Measurements from ENCODE around the gene GLIS1. TPM values are rescaled to one million over a fixed set of nuclear protein-coding genes. Genes with fewer than 3 reads are reported as not detected.

The GLIS1 gene
- total RNA-seq, 2 donors from 2014 or later, result 0.37 to 0.44 TPM

DNA sequence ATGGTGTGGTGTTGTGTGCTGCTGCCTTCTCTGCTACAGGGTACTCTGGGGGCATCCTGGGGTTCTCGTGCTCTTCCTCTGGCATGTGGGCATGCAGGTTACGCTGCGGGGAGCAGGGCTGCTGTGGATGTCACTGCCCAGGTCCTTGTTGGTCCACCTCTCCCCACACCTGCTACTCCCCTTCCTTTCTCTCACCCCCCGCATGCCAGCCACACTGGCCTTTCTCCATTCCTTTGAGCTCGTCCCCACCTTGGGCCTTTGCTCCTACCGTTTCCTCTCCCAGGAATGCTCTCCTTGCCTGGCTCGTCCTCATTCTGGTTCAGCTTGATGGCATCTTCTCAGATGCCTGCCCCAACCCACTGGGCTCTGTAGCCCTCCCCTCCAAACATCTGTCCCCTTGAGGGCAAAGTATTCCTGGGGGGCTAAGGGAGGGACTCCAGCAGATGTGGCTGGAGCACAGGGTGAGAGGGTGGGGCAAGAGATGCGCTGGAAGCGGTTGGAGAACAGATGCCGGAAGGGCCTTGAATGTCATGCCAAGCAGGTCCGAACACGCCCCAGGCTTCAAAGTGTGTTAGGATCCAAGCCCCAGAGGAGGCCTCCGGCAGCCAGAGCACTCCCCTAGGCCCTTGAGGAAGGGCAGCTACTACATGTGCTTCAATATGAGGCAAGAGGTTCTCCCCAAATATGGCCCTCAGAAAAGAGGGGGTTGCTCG lies 256.4 kb downstream of the GLIS1 start:
- intact Hi-C loops (cut with DNase I), result loop anchor here in 1 of 2 donors (10.0 kb wide), 2 partner anchors 202 to 272 kb away; no protein-coding TSS in a partner anchor
- DNase-seq, result no peak

GRCh38 chr1:53481456-53481855 lies 257.5 kb downstream of the GLIS1 start:
- intact Hi-C loops (cut with DNase I), result loop anchor here in 1 of 2 donors (10.0 kb wide), 2 partner anchors 203 to 273 kb away; no protein-coding TSS in a partner anchor
- no peak for ATAC-seq

More for the DNA sequence above, 256.4 kb downstream of the GLIS1 start:
- ATAC-seq, result no peak

GRCh38 chr1:53480678-53481077 lies 258.3 kb downstream of the GLIS1 start:
- intact Hi-C loops (cut with DNase I), result loop anchor here in 1 of 2 donors (10.0 kb wide), 2 partner anchors 204 to 274 kb away; no protein-coding TSS in a partner anchor
- ATAC-seq, result no peak

More at GRCh38 chr1:53481456-53481855, 257.5 kb downstream of the GLIS1 start:
- DNase-seq, result peak; percentile 0

GRCh38 chr1:53478502-53478818 lies 260.5 kb downstream of the GLIS1 start:
- intact Hi-C loops (cut with DNase I), result no loop called here

More at GRCh38 chr1:53480678-53481077, 258.3 kb downstream of the GLIS1 start:
- peak; percentile 16 for DNase-seq

DNA sequence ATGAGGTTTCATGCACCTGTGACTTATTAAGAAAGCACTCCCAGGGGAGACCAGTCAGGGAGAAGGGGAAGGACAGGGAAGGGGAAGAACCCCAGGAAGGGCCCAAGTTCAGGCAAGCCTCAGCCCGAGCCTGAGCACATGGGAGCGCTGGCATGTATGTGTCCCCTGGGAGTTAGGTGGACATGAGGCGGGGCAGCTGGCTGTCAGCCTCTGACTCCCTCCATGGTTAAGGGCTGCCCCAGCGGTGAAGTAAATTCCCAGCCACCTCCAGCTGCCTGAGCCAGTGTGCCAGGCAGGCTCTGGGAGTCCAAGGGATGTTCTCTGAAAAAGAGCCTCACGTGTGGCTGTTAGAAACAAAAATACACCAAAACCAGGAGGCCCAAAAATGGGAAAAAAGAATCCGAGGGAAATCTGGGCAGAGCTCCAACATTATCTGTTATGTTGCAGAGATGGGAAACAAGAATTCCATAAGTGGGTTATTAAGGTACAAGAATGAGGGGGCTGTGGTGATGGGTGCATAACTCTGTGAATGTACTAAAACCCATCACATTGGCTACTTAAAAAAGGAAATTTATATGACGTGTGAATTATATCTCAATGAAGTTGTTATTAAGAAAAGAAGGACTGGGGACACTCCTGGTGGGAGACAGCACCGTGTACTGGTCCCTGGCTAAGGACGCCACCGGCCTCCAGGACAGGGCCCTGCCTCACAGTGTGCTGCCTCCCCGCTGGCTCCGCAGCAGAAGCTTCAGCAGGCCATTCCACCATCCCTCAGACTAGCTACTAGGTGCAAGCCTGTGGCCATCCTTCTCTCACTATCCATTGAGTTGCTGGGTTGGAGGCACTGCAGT lies 261.1 kb downstream of the GLIS1 start:
- ATAC-seq, result no peak
- intact Hi-C loops (cut with DNase I), result no loop called here
- DNase-seq, result no peak

More at GRCh38 chr1:53478502-53478818, 260.5 kb downstream of the GLIS1 start:
- DNase-seq, result no peak
- ATAC-seq, result no peak

DNA sequence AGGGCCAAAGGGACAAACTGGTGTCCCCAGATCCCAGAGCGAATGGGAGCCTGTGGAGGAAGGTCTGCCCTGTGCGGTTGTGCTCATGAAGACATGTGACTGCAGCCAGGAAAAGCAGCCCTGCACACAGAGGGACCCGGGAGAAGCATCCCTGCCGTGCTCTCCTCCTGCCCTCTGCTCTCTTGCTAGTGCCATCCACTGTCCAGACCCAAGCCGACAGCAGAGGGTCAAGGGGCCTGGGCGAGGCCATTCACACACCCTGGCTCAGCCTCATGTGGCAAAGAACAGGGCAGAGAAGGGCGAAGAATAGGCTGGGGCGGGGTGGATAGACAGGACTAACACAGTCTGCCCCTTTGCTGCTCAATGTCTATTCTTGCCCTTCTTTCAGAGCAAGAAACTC lies 262.4 kb downstream of the GLIS1 start:
- DNase-seq, result no peak
- intact Hi-C loops (cut with DNase I), result no loop called here
- ATAC-seq, result no peak

DNA sequence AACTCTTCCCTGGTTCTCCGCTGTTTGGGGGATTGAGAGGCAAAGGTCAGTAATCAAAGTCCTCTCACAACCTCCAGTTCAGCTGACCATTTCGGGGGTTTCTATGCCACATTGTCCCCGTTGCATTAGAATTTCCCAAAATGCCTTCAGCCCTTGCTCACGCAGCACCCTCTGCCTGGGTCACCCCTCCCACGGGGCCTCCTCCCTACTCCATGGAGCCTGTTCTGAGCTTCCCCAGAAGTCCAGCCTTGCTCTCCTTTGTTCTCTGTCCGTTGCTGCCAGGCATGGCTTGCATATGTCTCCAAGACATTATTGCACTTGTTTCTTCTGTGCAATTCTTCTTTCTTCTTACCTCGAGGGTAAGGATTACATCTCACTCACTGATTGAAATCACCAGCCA lies 263.3 kb downstream of the GLIS1 start:
- DNase-seq (no peak), ATAC-seq (no peak)
- intact Hi-C loops (cut with DNase I), result no loop called here

DNA sequence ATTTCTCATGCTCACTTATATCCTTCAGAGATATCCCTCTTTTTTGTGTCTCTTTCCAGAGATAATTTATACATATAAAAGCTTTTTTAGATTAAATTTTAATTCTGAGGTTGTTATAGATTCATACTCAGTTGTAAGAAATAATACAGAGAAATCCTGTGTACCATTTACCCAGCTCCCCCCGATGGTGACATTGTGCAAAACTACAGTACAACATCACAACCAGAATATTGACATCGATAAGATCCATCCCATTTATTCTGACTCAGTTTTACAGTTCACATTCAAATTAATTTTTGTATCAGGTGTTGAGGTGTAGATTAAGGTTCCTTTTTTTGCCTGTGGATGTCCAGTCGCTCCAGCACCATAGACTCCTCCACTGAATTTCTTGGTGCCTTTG lies 265.5 kb downstream of the GLIS1 start:
- ATAC-seq (no peak), DNase-seq (no peak)
- intact Hi-C loops (cut with DNase I), result no loop called here

- intact Hi-C loops (cut with DNase I), result no loop called here
- DNase-seq (no peak), ATAC-seq (no peak)
Observed at GRCh38 chr1:53471000-53471399, 268.0 kb downstream of the GLIS1 start.

DNA sequence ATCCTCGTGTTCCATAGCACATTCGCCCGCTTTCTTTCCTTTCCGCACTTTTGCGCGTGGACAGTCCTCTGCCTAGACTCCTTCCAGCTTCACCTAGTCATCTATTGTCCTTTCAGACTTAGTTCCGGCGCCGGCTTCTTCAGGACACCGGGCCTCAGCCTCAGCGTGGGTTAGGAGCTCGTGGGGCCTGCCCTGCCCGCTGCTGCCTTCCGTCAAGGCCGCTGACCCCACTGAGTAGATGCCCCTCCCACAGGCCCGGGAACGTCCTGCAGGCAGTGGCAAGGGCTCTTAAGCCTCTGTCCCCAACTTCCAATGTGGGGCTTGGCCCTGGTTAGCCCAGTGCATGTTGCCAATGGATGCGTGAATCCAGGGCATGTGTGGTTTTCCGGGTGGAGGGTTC lies 268.4 kb downstream of the GLIS1 start:
- ATAC-seq (no peak), DNase-seq (no peak)
- intact Hi-C loops (cut with DNase I), result no loop called here

GRCh38 chr1:53470155-53470554 lies 268.8 kb downstream of the GLIS1 start:
- intact Hi-C loops (cut with DNase I), result no loop called here
- ATAC-seq, result peak; percentile 90 to 93
- DNase-seq, result peak; percentile 77

DNA sequence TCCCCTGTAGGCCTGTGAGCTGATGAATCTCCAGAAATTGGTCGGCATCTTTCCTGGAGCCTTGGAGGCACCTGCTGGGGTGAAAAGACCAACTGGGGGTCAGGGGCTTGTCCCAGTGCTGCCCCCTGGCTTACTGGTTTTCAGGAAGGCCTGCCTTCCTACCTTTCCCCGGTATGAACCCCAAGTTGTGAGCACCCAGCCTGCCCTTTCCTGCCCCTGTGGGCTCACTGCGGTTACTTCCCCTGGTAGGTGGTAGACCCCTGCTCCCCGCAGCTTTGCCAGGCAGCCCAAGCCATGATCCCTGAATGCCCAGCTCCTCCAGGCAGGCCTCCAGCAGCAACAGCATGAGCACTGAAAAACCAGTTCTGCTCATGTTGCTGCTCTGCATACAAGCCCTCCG lies 269.6 kb downstream of the GLIS1 start:
- intact Hi-C loops (cut with DNase I), result no loop called here
- no peak for ATAC-seq
- no peak for DNase-seq

- ATAC-seq (no peak), DNase-seq (no peak)
- intact Hi-C loops (cut with DNase I), result no loop called here
Observed at GRCh38 chr1:53468374-53468773, 270.6 kb downstream of the GLIS1 start.

DNA sequence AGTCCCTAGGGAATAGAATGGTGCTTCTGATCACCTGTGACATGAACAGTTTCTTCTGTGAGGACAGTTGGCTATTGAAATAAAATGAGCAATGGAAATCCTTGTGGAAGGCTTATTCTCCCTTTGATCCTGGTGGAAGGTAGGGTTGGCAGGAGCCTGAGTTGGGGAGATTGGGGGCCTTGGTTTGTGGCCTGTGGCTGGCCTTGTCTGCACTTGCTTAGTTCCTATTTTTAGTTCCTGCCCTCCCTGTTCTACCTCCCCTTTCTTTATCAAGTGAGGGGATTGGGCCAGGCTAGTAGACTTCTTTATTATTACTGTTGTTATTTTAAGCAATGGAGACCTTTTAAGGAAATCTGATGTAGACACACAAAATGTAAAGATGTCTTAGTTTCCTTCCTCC lies 271.6 kb downstream of the GLIS1 start:
- ATAC-seq (no peak), DNase-seq (no peak)
- intact Hi-C loops (cut with DNase I), result no loop called here

DNA sequence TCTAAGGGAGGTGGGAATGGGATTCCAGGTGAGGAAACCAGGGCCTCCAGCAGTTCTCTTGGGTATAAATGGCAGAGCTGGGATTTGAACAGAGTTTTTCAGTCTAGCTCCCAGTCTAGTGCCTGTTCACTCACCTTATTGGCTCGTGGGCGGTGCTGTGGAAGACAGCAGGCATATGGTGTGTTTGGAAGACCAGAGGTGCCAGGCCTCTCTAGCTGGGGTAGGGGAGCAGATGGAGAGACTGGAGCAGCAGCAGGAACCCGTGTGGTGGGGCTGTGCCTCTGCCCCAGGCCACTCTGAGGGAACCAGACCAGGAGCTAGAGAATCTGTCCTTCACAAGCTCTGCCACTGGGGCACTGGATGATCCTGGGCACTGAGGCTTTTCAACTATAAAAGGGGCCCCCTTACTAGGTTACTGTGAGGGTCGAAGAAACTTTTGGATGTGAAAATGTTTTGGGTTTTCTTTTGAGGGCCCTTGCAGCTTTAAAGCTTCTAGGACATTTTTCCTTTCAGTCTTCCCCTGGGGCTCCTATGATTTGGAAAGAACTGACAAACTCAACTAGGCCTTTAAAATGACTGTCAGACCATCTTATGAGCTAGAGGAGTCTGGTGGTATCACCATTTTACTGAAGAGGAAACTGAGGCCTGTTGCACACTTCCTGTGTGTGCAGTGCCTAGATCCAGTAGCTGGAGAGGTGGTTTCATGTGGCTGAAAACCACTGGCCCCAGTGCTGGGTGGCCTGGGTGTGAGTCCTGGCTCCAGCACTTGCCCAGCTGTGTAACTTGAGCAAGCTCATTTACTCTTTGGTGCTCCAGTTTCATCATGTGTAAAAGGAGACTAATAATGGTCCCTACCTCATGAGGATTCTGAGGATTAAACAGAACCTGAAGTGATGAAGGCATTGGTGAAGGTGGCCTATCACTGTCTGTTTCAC lies 273.7 kb downstream of the GLIS1 start:
- no peak for ATAC-seq
- intact Hi-C loops (cut with DNase I), result no loop called here

DNA sequence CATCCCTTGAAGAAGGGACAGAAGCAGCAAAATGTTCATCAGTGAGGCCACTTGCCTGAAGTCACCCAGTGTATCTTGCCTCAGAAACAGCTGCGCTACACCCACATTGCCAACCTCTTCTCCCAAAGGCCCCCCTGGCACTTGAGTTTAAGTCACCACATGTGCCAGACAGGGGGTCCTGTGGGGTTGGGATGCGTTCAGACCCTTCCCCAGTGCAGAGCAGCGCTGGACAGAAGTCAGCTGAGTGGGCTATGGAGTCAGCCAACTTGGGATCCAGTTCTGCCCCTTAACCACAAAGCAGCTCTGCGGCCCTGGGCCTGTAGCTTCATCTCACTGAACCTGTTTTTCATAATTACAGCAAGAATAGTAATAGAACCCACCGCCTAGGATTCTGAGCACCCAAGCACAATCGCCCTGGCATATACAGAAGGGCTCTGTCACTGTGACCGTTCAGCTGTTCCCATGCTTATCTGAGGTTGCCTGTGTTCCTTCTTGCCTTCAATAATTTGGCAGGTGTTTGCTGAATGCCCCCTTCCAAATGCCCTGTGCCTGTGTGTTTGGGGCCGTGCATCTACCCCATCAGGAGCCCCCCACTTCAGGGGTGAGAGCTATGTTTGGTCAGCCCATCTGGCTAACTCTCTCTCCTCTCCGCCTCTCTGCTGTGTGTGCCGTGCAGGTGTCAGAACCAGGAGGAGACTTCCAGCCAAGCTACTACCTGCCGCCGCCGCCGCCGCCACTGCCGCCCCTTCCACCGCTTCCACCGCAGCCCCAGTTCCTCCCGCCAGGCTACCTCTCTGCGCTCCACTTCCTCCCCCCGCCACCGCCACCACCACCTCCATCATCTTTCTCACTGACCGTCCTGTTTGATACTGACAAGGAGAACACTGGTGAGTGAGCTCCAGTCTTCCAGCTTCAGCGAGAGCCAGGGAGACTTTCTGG lies 274.7 kb downstream of the GLIS1 start:
- DNase-seq (no peak), ATAC-seq (no peak)
- intact Hi-C loops (cut with DNase I), result no loop called here

More for the DNA sequence above, 273.7 kb downstream of the GLIS1 start:
- DNase-seq, result no peak

DNA sequence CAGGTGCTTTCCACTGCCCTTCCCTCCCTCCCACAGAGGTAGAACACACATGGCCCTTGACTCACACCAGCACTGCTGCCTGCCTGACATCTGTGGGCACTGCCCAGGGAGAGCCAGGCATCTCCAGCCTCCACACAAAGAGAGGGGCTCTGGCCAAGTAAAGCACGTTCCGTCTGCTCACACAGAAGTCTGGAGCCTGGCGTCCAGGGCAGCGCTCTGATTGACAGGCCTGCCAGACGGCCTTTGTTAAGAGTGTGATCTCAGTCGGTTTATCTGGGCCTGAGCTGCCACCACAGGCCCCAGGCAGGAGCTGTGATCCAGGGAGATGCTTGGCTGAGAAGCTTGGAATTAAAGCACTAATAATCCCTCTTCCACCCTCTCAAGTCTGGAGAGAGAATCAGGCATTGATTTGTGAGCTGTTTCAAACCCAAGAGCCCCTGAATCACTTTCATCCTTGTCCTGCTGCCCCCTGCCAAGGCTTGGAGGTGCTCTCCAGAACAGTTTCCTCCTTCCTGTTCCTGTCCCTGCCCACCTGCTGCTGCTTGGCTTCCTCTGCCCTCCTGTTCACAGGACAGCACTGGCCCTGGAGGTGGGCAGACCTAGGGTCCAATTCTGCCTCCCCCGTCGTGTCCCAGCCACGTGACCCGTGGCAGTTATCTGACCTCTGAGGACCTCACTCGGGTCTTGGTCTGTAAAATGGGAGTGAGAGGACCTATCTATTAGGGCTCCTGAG lies 276.0 kb downstream of the GLIS1 start:
- ATAC-seq (no peak), DNase-seq (no peak)
- intact Hi-C loops (cut with DNase I), result no loop called here

DNA sequence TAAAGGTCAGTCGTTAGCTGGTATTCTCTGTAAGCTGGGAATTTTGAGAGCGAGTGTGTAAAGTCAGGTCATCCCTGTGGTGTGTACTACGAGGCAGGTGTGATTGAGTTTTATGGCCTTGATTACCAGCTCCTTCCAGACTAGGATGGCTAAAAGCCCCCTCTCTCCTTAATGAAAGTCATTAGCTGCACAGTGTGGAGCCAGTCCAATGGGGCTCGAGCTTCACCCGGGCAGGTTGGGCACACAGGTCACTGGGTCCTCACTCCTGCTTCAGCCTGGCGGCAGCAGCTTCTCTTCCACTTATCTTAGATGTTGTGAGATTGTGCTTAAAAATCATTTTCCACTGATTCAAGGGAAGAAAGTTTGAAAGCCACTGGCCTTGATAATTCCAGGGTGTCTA lies 276.8 kb downstream of the GLIS1 start:
- intact Hi-C loops (cut with DNase I), result no loop called here

More for the DNA sequence above, 276.8 kb downstream of the GLIS1 start:
- ATAC-seq (no peak), DNase-seq (no peak)
